ENCODE results near the gene ITGB4.

Gene ITGB4

DNA sequence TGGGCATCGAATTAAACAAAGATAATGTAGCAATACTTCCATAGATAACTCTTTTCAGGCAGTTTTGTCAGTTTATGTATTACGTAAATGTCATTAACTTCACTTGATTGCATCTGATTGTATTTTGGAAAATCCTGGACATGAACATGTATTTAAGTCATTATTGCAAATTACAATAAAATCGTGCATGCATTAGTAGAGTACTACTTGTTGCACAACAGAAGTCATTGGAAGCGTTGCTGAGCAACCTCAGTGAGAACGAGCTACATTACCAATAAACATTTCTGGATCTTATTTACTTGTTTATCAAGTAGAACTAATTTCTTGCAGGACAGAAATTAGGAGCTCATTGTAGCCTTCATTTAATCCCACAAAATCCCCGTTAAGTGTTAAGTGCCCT, 70.0 kb downstream of the ITGB4 start:
- DNase-seq (ENCODE audit: extremely low read depth, low read depth), result no peak
- no peak overlapping the region for H3K4me3 ChIP-seq (replicated peaks; ENCODE audit: low read depth, low read length)
- no peak for TF ChIP-seq CTCF (IDR thresholded peaks at IDR 0.05; ENCODE audit: low read depth, low read length, missing control alignments)

DNA sequence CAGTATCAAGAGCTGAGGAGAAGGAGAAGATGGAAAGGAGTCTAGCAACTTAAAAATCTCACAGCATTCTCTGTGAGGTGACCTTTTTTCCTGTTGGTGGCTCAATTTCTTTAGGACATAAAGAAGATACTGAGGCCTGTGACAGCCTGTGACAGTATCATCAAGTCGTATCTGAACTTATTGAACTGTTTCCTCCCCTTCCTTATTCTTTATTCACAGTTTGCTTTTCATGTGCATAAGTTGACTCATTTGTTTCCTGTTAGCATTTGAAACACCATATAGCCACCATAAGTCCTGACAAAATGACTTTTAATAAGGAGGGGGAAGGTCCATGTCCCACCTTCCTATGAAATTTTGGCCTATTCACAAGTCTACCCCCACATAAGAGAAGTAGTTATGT, 72.2 kb downstream of the ITGB4 start:
- TF ChIP-seq CTCF (IDR thresholded peaks at IDR 0.05; ENCODE audit: low read depth, low read length, missing control alignments), result no peak
- no peak overlapping the region for H3K4me3 ChIP-seq (replicated peaks; ENCODE audit: low read depth, low read length)
- no peak for DNase-seq (ENCODE audit: extremely low read depth, low read depth)

DNA sequence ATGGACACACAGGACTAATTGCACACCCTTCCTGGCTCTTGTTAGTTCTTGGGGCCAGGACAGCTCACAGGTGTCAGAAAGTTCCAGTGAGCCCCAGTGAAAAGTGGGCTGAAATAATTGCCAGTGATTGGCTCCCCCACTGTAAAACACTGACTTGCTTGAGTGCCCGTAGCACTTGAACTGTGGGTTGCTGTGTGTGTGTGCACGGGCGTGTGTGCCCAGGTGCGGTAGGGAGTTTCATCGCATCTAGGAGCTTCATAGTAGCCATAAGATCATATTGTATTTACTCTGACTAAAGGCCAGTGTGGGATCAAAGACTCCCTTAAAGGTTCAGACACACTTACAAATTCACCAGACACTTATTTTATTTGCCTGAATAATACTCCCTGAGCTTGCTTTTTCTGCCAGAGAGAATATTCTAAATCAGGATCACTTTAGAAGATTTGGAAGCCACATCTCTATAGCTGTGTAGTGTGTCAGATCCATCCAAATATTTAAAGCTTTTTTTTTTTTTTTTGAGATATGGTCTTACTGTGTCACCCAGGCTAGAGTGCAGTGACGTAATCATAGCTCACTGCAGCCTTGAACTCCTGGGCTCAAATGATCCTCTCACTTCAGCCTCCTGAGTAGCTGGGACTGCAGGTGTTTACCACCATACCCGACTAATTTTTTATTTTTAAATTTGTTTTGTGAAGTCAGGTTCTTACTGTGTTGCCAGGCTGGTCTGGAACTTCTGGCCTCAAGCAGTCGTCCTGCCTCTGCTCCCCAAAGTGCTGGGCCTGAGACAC, 74.8 kb downstream of the ITGB4 start:
- H3K4me3 ChIP-seq (replicated peaks; ENCODE audit: low read depth, low read length), result no peak overlapping the region
- no peak for TF ChIP-seq CTCF (IDR thresholded peaks at IDR 0.05; ENCODE audit: low read depth, low read length, missing control alignments)
- no peak for DNase-seq (ENCODE audit: extremely low read depth, low read depth)

DNA sequence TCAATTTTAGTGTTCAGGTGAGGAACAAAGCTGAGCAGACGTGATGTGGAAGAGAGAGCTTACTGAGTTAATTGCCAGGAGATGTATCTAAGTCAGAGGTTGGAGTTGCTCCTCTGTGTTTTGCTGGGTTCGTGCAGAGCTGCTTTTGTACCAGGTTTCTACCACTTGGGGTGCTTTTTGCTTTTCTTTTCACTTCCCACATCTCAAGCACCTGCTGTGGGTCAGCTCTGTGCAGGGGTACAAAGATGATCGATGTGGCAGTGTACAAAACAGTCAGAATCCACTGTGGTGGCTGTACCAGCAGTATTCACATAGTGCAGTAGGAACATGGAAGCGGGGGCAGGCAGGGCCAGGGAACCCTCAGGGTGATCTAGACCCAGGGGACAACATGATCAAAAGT, 78.1 kb downstream of the ITGB4 start:
- no peak for TF ChIP-seq CTCF (IDR thresholded peaks at IDR 0.05; ENCODE audit: low read depth, low read length, missing control alignments)
- DNase-seq (ENCODE audit: extremely low read depth, low read depth), result no peak
- no peak overlapping the region for H3K4me3 ChIP-seq (replicated peaks; ENCODE audit: low read depth, low read length)

DNA sequence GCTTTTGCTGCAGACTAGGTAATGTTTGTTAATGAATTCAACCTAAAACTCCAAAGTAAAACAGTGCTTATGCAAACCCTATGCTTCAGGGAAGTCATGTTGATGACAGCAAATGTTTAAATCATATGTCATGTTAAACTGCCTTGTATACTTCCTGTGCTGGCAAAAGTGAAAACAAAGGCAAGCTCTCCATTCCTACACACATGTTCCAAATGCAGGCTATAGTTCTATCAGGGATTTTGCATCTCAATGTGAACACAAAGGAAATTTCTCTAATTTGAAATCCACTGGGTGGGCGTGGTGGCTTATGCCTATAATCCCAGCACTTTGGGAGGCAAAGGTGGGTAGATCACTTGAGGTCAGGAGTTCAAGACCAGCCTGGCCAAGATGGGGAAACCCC, 82.6 kb downstream of the ITGB4 start:
- no peak for DNase-seq (ENCODE audit: extremely low read depth, low read depth)
- H3K4me3 ChIP-seq (replicated peaks; ENCODE audit: low read depth, low read length), result no peak overlapping the region
- no peak for TF ChIP-seq CTCF (IDR thresholded peaks at IDR 0.05; ENCODE audit: low read depth, low read length, missing control alignments)

DNA sequence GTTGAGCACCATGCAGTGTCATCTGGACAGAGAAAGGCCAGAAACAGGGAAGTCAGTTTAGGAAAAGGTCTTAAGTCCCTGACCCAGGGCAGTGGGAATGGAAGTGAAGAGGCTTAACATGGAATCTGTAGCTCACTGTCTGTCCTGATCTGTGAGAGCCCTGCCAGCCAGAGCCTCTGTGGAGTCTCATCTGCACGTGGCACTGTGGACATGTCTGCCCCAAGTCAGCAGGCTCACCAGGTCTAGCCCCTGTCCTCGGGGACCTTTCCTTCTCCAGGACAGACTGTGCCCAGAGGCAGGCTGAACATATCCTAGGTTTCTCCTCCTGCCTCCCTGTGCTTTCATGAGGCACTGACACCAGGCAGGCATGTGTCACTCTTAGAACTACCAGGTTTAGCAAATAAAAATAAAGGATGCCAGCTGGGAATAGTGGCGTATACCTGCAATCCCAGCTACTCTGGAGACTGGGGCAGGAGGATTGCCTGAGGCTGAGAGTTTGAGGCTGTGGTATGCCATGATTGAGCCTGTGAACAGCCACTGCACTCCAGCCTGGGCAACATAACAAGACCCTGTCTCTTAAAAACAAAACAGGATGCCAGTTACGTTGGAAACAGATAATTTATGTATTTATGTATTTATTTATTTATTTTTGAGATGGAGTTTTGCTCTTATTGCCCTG, 85.7 kb downstream of the ITGB4 start:
- no peak overlapping the region for H3K4me3 ChIP-seq (replicated peaks; ENCODE audit: low read depth, low read length)
- TF ChIP-seq CTCF (IDR thresholded peaks at IDR 0.05; ENCODE audit: low read depth, low read length, missing control alignments), result no peak
- DNase-seq (ENCODE audit: extremely low read depth, low read depth), result no peak
